GM18867 (cell line): Measurements from ENCODE around the gene USP3.
"Not testable (repeated sequence)": the region's sequence is repeated elsewhere in the genome, so short reads cannot be mapped to it uniquely, and the experiment has no call there.

Experiments
- ATAC-seq: cut with Tn5 transposase; IDR thresholded peaks from one replicate; pipeline ENCODE4 v1.9.1; 2021; ENCODE audit warnings: mild to moderate bottlenecking, moderate library complexity; ENCODE audit not compliant: unreplicated experiment

Gene USP3

DNA sequence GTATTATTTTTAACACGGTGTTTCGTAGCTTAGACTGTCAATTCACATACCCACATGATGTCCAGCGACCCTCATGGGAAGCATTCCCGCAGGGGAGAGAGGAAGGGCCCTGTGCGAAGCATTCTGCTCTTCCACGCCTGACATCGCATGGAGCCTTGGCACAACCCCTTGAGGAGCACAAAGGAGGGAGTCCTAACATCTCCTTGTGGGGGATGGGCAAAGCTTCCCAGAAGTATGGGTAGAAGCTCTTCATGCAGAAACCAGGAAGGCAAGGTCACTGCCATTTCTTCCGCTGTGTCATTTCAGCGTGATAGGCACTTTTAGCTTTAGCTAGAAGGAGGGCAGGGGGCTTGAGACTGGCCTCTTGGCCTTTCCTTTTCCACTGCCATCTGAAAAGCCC lies 28.7 kb upstream of the USP3 start:
- ATAC-seq: no peak

DNA sequence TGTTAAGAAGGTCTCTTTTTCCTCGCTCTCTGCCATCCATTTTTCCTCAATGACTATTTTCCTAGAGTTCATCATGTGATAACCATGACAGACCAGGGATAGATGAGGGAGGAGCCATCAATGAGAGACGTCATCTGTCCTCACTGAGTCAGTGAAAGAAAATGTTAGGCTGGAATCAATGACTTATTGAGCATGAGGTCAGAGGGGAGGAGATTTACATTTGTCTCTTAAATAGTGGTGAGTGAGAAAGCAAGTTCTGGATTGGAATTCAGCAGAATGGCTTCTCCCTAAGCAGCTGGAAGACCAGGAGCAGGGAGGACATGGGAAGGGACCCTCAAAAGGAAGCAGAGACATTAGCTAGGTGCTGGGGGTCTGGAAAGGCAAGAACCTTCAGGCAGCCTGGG lies 28.2 kb upstream of the USP3 start:
- ATAC-seq: no peak

GRCh38 chr15:63478243-63478642 lies 26.1 kb upstream of the USP3 start:
- ATAC-seq: no peak

DNA sequence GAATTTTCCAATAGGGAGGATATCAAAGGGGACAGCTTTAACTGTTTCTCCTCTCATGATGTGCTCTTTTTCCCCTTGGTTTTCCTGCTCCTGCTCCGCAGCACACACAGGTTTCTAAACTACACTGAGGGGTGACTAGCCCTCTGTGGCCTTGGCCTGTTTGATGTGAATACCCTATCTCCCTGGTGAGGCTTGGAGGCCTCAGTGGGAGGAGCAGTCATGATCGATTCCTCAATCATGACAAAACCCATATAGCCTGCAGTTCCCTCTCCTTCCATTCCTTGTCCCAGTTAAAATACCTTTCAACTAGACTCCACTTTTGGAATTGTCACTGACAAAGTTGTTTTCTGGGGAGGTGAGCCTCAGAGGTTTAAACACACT lies 24.0 kb upstream of the USP3 start:
- ATAC-seq: no peak

DNA sequence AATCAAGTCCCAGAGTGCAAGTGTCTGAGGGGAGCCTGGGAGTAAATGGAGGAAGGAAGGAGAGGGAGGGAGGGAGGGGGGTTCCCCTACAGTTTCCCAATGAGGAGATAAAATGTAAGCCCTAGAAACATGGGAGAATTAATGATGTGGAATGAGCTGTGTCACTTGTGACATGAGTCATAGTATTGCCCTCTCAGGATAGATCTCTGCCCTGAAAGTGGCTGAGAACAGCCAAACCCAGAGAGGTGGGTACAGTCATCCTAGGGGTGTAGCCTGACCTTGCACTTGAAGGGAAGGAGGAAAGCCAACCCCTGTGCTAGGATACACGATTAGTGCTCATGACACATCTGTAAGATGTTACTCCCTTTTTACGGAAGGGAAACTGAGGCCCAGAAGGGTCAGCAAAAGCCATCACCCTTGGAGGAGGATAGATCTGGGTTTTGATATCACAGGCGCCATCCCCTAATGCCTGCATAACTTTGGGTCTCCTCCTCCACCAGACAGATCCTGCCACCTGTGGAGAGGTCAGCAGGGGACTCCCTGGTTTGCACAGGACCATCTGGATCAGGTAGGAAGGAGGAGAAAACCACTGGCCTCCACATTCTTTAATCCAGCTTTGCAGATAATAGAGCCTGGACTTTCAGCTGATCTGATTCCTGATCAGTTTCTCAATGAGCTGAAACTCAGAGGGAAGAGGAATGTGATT lies 23.1 kb upstream of the USP3 start:
- no peak for ATAC-seq

DNA sequence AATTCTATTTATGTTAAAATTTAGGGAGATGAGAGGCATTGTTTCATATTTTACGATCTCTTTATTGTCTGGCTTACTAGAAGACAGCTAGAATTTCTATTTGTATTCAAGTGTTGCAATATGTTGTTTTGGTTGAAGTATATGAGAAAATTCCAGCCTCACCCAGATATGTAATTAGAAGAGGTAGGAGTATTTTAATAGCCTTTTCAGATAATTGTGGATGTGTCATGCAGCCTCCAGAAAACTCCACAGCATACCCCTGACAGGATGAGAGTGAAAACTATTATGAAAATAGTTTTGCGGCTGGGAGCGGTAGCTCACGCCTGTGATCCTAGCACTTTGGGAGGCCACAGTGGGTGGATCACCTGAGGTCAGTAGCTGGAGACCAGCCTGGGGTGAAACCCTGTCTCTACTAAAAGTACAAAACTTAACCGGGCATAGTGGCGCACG lies 21.5 kb upstream of the USP3 start:
- ATAC-seq: no peak

DNA sequence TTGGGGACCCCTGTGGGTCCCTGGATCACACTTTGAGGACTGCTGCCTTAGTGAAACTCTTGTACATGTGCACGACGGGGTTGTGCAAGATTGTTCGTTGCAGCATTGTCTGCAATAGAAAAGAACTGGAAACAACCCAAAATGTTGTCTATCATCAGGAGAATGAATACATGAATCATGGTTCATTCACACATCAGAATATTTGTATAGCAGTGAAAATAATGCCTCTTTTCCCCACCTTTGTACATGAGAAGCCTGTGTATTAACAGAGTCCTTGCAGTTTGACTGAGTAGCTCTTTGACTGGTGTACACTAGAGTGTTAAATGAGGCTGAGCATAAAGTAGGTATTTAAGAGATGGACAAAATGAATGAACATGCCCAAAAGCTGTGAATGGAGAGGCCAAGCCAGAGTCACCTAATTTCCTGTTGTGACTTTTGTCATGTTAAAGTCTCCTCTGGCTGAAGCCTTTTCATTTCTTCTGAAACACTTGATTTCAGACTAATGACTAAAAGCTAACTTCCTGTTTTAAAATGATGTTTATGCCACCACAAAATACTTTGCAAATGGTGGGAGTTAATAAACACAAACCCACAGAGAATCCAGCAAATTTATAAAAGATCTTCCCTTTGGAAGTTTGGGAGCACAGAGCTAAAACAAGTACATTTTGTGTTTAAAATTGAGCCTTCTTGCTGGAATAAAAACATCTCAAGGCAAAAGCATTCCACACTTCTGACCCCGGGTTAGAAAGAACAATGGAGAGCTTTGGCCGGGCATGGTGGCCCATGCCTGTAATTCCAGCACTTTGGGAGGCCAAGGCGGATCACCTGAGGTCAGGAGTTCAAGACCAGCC lies 20.6 kb upstream of the USP3 start:
- no peak for ATAC-seq

- no peak for ATAC-seq
These were observed 19.8 kb upstream of the USP3 start for GRCh38 chr15:63484433-63485186.

- ATAC-seq: peak; percentile 44
These were observed 17.2 kb upstream of the USP3 start for GRCh38 chr15:63487076-63487757.

GRCh38 chr15:63487758-63488397 lies 16.5 kb upstream of the USP3 start:
- not testable (repeated sequence) for ATAC-seq

DNA sequence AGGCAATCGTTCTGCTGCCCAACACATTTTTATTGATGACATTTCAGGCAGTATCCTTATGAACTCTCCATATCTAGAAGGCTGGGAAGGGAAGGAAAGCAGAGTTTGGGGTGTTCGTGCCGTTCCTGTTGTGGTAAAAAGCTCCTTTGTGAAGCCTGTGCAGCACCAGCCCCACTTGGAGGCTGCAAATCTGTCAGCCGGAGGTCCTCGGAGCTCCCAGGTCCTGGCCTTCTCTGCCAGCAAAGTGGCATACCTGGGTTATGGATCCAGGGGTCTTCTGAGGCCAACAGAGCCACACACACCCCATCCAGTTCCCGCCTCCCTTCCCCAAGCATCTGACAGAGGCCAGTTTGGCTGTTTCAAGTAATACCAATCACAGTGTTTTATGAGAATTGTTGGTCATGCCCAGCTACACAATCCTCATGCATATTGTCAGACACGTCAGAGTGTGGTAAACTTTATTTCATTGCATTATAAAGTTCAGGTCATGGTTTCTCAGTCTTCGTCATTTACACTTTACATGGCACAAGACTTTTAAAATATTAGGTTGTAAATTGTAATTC lies 15.9 kb upstream of the USP3 start:
- no peak for ATAC-seq

DNA sequence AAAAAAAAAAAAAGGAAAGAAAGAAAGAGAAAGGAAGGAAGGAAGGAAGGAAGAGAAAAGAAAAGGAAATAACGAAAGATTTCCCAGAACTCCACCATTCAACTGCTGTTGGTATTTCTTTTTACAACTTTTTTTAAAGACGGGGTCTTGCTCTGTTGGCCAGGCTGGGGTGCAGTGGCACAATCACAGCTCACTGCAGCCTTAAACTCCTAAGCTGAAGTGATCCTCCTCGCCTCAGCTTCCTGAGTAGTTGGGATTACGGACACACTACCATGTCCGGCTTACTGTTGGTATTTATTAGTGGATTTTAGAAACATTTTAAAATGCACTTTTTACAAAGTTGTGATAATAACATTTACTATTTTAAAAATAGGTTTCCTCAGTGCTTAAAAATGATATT lies 15.0 kb upstream of the USP3 start:
- ATAC-seq: no peak

DNA sequence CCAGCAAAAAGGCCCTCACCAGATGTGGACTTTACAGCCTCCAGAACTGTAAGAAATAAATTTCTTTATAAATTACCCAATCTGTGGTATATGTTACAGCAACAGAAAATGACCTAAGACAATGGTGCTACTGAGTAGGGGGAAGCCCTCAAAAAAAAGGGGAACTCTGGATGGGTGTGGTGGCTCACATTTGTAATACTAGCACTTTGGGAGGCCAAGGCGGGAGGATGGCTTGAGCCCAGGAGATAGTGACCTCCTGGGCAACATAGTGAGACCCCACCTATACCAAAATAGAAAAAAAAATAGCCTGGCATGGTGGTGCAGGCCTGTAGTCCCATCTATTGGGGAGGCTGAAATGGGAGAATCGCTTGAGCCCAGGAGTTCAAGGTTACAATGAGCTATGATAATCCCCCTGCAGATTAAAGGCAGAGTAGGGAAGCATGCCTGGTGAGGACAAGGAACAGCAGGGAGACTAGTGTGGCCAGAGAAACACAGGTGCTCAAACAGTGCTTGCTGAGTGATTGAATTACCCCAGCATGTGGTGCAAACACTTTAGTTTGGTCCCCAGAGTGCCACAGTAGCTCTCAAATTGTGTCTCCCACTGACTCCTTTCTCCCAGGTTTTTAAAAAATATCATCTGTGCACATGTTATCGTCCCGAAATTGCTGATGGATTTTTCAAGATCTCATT lies 13.9 kb upstream of the USP3 start:
- ATAC-seq: no peak

GRCh38 chr15:63491116-63491827 lies 13.1 kb upstream of the USP3 start:
- no peak for ATAC-seq

- ATAC-seq: no peak
These were observed 12.4 kb upstream of the USP3 start for GRCh38 chr15:63491979-63492378.

GRCh38 chr15:63492541-63493077 lies 11.8 kb upstream of the USP3 start:
- ATAC-seq: no peak

- ATAC-seq: no peak
These were observed 11.0 kb upstream of the USP3 start for GRCh38 chr15:63493436-63493835.

GRCh38 chr15:63494408-63494807 lies 10.0 kb upstream of the USP3 start:
- no peak for ATAC-seq

- no peak for ATAC-seq
These were observed 9.1 kb upstream of the USP3 start for GRCh38 chr15:63495343-63495742.
